NCI-H345 (cell line): ENCODE data around the gene FAF1.
"Not testable (repeated sequence)": the region's sequence is repeated elsewhere in the genome, so short reads cannot be mapped to it uniquely, and the experiment has no call there.

Experiments used
- DNase-seq: peaks from one replicate; lab custom pipeline; 2025; lab: John Stamatoyannopoulos, UW

The FAF1 gene

DNA sequence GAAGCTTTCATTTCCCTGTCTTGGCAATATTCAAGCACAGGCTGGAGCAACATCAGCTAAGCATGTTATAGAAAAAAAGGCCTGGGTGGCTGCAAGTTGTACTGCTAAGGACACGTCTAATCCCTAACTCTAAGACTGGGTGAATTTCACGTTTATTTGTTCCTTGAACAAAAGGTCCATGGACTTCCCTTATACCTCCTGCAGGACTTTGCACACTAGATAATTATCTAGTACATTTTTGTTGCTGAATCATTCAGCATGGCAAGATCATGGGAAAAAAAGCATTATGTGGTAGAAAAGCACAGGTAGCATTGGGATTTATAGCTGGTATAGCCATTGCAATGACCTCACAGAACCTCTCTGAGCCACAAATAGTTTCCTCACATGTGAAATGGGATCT, 406.1 kb downstream of the FAF1 start:
- DNase-seq, result no peak

- DNase-seq, result no peak
Measured at GRCh38 chr1:50548243-50548642, 411.8 kb downstream of the FAF1 start.

- no peak for DNase-seq
Measured at GRCh38 chr1:50542362-50542761, 417.7 kb downstream of the FAF1 start.

GRCh38 chr1:50538476-50538875, 421.6 kb downstream of the FAF1 start:
- DNase-seq, result no peak

DNA sequence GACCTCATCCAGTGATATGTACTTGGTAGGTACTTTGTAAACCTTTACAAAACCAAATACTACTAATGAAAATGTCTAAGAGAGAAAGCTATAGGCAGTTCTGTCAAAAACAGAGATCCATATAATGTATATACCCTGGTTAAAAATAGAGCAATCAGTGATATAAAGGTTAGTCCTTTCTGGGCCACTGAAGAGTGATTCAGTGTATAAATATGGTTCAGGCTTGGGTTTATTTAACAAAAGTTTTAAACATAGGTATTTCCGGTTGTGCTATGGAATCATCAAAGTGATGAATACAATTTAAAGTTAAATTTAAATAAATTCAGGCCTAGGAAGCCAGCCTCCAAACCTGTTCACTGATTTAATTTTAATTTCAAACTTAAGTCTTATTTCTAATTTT, 428.5 kb downstream of the FAF1 start:
- no peak for DNase-seq

- no peak for DNase-seq
Measured at GRCh38 chr1:50531027-50531426, 429.0 kb downstream of the FAF1 start.

DNA sequence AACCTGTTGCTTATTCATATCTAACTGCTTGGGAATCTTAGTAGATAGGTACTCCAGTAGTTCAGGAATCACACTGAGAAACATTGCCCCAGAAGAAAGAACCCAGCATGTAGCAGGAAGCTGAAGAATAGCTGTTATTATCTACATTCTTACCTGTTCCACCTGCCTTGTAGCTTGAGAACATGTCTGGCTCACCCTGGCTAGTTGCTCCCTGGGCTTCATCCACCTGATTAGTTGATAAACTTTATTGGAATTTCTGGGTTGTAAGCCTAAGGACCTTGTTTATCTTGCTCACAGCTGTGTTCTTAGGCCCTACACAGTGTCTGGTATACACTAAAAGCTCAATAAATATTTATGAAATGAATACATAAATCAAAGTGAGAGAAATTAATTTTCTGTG, 430.6 kb downstream of the FAF1 start:
- DNase-seq, result no peak

DNA sequence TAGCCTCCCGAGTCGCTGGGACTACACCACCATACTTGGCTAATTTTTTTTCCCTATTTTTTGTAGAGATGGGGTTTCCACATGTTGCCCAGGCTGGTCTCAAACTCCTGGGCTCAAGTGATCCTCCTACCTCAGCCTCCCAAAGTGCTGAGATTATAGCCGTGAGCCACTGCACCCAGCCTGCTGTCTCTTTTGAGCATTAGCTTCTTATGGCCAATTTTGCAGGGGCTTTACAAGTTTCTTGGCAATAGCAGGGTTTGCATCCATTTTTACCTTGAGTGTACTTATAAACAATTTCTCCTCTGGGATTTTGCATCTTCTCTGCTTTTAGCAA, 432.1 kb downstream of the FAF1 start:
- DNase-seq, result not testable (repeated sequence)

GRCh38 chr1:50527249-50527986, 432.6 kb downstream of the FAF1 start:
- DNase-seq, result no peak

- no peak for DNase-seq
Measured at GRCh38 chr1:50526431-50526830, 433.6 kb downstream of the FAF1 start.

GRCh38 chr1:50523548-50523947, 436.5 kb downstream of the FAF1 start:
- DNase-seq, result no peak

DNA sequence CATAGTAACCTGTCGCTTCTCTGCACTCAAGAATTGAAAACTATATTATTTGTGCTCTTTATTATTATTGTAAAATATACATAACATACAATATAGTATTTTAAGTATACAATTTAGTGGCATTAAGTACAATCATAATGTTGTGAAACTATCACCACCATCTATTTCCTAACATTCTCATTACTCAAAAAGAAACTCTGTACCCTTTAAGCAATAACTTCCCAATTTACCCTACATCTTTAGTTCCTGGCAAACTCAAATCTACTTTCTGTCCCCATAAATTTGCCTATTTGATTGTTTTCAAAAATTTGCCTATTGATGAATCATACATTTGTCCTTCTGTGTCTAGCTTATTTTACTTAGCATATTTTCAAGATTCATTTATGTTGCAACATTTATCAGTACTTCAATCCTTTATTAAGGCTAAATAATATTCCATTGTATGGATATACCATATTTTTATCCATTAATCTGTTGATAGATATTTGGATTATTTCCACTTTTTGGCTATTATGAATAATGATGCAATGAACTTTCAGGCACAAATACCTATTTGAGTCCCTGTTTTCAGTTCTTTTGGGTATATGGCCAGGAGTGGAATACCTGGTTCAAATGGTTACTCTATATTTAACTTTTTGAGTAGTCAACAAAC, 437.2 kb downstream of the FAF1 start:
- no peak for DNase-seq

DNA sequence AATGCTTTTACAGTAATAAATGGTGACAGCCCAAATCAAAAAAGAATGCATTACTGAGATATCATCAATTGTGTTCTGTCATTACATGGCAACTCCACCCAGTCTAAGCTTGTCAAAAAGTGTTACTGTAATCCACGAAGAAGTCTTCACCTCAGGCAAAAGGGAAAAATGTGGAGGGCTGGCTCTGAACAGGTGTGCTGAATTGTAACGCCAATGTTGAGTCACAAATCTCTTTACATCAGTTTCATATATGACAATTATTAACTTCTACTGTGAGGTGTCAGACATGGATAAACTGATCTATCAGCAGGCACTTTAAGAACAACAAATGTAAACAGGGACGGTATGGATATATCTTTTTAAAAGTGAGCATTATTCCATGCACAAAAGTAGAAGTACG, 438.4 kb downstream of the FAF1 start:
- no peak for DNase-seq

DNA sequence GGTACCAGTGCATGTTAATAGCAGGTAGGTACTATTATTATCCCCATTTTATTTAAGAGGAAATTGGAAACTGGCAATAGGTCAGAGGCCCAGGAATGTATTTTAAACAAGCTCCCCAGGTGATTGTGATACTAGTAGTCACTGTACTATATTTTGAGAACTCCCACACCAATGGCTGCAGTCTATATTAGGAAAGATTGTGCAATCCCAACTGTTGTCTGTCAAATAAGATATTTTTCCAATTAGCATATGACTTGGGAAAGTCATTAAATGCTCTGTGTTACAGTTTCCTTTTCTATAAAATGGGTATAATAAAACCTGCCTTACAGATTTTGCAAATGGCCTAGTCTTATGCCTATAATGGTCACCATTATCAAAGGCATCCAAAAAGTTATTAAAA, 442.6 kb downstream of the FAF1 start:
- DNase-seq, result no peak

DNA sequence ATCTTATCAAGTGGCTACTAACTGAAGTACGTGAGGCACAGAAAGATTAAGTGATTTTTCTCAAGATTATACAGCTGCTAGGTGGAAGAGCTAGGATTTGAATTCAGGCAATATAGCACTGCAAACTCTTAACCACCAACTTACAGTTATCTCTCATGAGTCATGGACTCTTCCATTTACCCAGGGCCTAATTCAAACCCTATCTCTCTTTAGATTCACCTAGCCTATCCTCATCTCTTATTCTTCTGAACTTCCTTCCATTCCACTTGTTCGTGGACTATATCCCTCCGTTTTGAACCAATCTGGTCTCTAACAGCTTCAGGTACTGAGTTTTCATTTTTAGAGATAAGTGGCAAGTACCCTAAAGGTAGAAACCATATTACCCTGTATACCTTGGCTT, 444.0 kb downstream of the FAF1 start:
- DNase-seq, result no peak

DNA sequence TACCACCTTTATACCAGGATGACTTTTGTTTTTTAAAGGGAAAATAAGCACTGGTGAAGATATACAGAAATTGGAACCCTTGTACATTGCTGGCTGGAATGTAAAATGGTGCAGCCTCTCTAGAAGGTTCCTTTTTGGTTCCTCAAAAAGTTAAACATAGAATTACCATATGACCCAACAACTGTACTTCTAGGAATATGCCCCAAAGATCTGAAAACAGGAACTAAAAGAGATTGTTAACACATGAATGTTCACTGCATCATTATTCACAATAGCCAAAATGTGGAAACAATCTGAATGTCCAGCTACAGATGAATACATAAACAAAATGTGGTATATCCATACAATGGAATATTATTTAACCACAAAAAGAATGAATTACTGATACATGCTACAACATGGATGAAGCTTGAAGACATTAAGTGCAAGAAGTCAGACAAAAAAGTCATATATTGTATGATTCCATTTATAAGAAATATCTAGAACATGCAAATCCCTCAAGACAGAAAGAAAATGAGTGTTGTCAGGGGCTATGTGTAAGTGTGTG, 452.0 kb downstream of the FAF1 start:
- DNase-seq, result no peak

DNA sequence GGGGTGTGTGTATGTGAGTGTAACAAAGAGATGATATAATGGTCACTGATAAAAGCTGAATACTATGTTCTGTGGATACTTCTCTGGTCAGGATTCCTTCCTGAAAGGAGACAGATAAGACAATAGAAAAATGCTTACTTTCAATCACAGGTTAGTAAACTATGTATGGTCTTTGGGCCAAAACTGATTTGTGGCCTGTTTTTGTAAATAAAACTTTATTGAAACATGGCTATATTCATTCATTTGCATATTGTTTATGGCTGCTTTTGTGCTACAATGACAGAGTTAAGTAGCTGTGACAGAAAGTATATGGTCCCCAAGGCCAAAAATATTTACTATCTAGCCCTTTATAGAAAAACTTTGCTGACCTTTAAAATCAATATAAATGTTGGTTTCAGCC, 454.6 kb downstream of the FAF1 start:
- no peak for DNase-seq

- DNase-seq, result no peak
Measured at GRCh38 chr1:50503515-50503914, 456.6 kb downstream of the FAF1 start.

- no peak for DNase-seq
Measured at GRCh38 chr1:50502147-50502546, 457.9 kb downstream of the FAF1 start.

DNA sequence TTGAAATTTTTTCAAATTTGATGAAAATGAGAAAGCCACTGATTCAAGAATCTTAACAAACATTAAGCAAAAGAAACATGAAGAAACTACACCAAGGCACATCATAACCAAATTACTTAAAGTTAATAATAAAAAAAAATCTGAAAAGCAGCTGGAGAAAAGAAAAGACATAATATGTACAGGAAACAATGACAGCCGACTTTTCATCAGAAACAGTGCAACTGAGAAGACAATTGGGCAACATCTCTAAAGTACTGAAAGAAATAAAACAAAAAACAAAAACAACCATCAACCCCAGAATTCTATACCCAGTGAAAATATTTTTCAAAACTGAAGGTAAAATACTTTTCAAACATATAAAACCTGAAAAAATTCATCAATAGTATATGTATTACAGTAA, 463.1 kb downstream of the FAF1 start:
- DNase-seq, result no peak

- peak; percentile 55 for DNase-seq
Measured at GRCh38 chr1:50493710-50494109, 466.4 kb downstream of the FAF1 start.

DNA sequence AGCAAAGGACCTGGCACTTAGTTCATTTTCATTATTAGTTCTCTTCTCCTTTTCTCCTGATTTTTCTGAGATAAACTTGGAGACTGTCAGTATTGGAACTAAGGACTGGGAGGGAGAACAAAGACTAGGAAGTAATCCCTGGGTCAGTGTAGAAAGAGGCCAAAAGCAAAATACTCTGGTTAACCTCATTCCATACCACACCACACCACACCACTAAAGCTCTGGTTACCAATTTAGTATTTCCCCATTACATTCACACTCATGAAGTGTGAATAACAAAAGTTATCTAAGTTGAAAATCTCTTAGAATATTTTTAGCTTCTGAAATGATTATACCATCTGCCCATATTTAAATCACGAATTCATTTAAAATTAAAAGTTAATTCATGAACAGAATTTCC, 467.9 kb downstream of the FAF1 start:
- DNase-seq, result no peak

GRCh38 chr1:50491142-50491541, 468.9 kb downstream of the FAF1 start:
- no peak for DNase-seq

DNA sequence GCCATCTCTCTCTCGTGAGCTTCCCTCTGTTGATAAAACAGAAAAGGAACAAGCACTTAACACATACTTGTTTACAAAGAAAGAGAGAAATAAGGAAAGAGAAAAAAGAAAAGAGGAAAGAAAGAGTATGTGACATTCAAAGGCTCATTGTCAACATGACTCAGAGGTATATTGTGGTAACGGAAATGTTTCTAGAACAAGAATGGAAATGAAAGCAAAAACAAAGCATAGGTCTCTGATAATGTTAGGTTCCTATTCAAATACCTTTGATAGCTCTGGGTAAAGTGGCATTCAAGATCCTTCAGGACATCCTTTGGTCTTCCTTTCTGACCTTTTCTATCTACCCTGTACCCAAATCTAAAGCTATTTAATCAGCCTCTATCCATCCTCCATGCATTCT, 469.4 kb downstream of the FAF1 start:
- no peak for DNase-seq
